GM23338 (cell line): Measurements from ENCODE around the gene RELL2. TPM values are rescaled to one million over a fixed set of nuclear protein-coding genes. Genes with fewer than 3 reads are reported as not detected.

Experiments
- ATAC-seq: fragments of 200-7000 bp; cut with Tn5 transposase; 3 replicates; pipeline ENCODE4 v1.9.1; 2020
- DNase-seq: peaks from one replicate; pipeline ENCODE4 v3.0.0-alpha.2; 2015; ENCODE audit warnings: low spot score
- H2AFZ ChIP-seq: fragments of 200-600 bp; sonication (generic); 2 replicates; pipeline ENCODE4 v1.8.0; 2016; ENCODE audit warnings: antibody characterized with exemption, mild to moderate bottlenecking, moderate library complexity
- H3F3A ChIP-seq: fragments of 200-600 bp; sonication (generic); replicated peaks from 2 replicates; pipeline ENCODE4 v1.8.0; 2017; ENCODE audit warnings: antibody characterized with exemption, mixed run types, low read depth
- H3K27ac ChIP-seq: fragments of 200-600 bp; sonication (generic); 2 replicates; pipeline ENCODE4 v1.6.1; 2016; ENCODE audit warnings: low read depth
- H3K27me3 ChIP-seq: fragments of 200-600 bp; sonication (generic); 2 replicates; pipeline ENCODE4 v1.8.0; 2016; ENCODE audit warnings: mild to moderate bottlenecking, mixed run types, moderate library complexity; ENCODE audit not compliant: insufficient read depth
- H3K36me3 ChIP-seq: fragments of 200-600 bp; sonication (generic); 2 replicates; pipeline ENCODE4 v1.8.0; 2016; ENCODE audit warnings: mild to moderate bottlenecking; ENCODE audit not compliant: insufficient read depth
- H3K4me1 ChIP-seq: fragments of 200-600 bp; sonication (generic); 2 replicates; pipeline ENCODE4 v1.8.0; 2016; ENCODE audit warnings: mild to moderate bottlenecking, moderate library complexity; ENCODE audit not compliant: insufficient read depth
- H3K4me2 ChIP-seq: fragments of 200-600 bp; sonication (generic); 2 replicates; pipeline ENCODE4 v1.7.1; 2017; ENCODE audit warnings: mixed run types
- H3K4me3 ChIP-seq: fragments of 200-600 bp; sonication (generic); 2 replicates; pipeline ENCODE4 v1.6.1; 2016; ENCODE audit warnings: mixed run types
- H3K79me2 ChIP-seq: fragments of 200-600 bp; sonication (generic); replicated peaks from 2 replicates; pipeline ENCODE4 v1.8.0; 2017; ENCODE audit warnings: mild to moderate bottlenecking; ENCODE audit not compliant: insufficient read depth
- H3K9me2 ChIP-seq: fragments of 200-600 bp; sonication (generic); 2 replicates; pipeline ENCODE4 v1.8.0; 2017; ENCODE audit not compliant: insufficient read depth
- H4K20me1 ChIP-seq: fragments of 200-600 bp; sonication (generic); replicated peaks from 2 replicates; pipeline ENCODE4 v1.8.0; 2017; ENCODE audit warnings: mild to moderate bottlenecking; ENCODE audit not compliant: insufficient read depth
- H3K27ac Mint-ChIP-seq: 2 replicates; pipeline ENCODE4 v1.8.0; 2020; ENCODE audit warnings: inconsistent platforms, mild to moderate bottlenecking, moderate library complexity, mixed read lengths
- H3K27me3 Mint-ChIP-seq: 3 replicates; pipeline ENCODE4 v1.8.0; 2022; ENCODE audit warnings: low read depth, mild to moderate bottlenecking, moderate library complexity, mixed read lengths, inconsistent platforms; ENCODE audit not compliant: insufficient read depth, poor library complexity
- H3K36me3 Mint-ChIP-seq: 3 replicates; pipeline ENCODE4 v1.8.0; 2021; ENCODE audit warnings: low read depth, mild to moderate bottlenecking, inconsistent platforms, moderate library complexity, mixed read lengths
- H3K4me1 Mint-ChIP-seq: 3 replicates; pipeline ENCODE4 v1.8.0; 2020; ENCODE audit warnings: mild to moderate bottlenecking, inconsistent platforms, mixed read lengths
- H3K4me3 Mint-ChIP-seq: 3 replicates; pipeline ENCODE4 v1.8.0; 2021; ENCODE audit warnings: moderate library complexity, mild to moderate bottlenecking, inconsistent platforms, mixed read lengths
- H3K9me3 Mint-ChIP-seq: 3 replicates; pipeline ENCODE4 v1.8.0; 2020; ENCODE audit warnings: moderate library complexity, mild to moderate bottlenecking, inconsistent platforms, mixed read lengths
- CREB1 ChIP-seq: fragments of 250-450 bp; sonication (Bioruptor Pico); IDR thresholded peaks from 2 replicates; pipeline ENCODE4 v1.5.0; 2020; ENCODE audit warnings: low read depth, mild to moderate bottlenecking, moderate library complexity
- EZH2 ChIP-seq: fragments of 200-600 bp; sonication (generic); IDR thresholded peaks from one replicate; pipeline ENCODE4 v1.8.0; 2017; ENCODE audit warnings: antibody characterized with exemption, mild to moderate bottlenecking, low read depth; ENCODE audit not compliant: unreplicated experiment
- EZH2phosphoT487 ChIP-seq: fragments of 200-600 bp; sonication (generic); IDR thresholded peaks from one replicate; pipeline ENCODE4 v1.8.1; 2018; ENCODE audit warnings: antibody characterized with exemption; ENCODE audit not compliant: unreplicated experiment
- JUNB ChIP-seq: IDR thresholded peaks from one replicate; pipeline ENCODE4 v1.6.1; 2016; ENCODE audit warnings: antibody characterized with exemption; ENCODE audit not compliant: unreplicated experiment
- NANOG ChIP-seq: IDR thresholded peaks from 2 replicates; pipeline ENCODE4 v1.6.1; 2016; ENCODE audit warnings: antibody characterized with exemption, borderline replicate concordance
- POLR2AphosphoS5 ChIP-seq: IDR thresholded peaks from 2 replicates; pipeline ENCODE4 v1.6.1; 2016; ENCODE audit warnings: antibody characterized with exemption, low read depth
- ZNF114 ChIP-seq: fragments of 250-450 bp; sonication (Bioruptor Pico); IDR thresholded peaks from 2 replicates; pipeline ENCODE4 v1.5.0; 2020; ENCODE audit warnings: mild to moderate bottlenecking, moderate library complexity
- ZNF331 ChIP-seq: fragments of 250-450 bp; sonication (Bioruptor Pico); IDR thresholded peaks from 2 replicates; pipeline ENCODE4 v1.5.0; 2020; ENCODE audit warnings: low read depth, mild to moderate bottlenecking, moderate library complexity
- polyA plus RNA-seq: library from polyadenylated mRNA; unstranded; fragments of >200 nt; fragmentation: Nextera tagmentation; extraction: Ambion mirVana; gene quantifications from 2 replicates; pipeline ENCODE4 v1.2.1, GENCODE V29; 2016
- total RNA-seq: library from RNA; depleted of rRNA; stranded (reverse); fragments of >200 nt; shearing (Covaris generic); gene quantifications from 2 replicates; pipeline ENCODE4 v1.2.3, GENCODE V29; 2014
- TF ChIP-seq, protein P1 (sequence below): fragments of 250-450 bp; sonication (Bioruptor Pico); IDR thresholded peaks from 2 replicates; pipeline ENCODE4 v1.5.0; 2020; ENCODE audit warnings: mild to moderate bottlenecking, moderate library complexity

RELL2 gene
- total and polyA plus RNA-seq, 2 experiments from 2014 or later: 20.4 to 30.6 TPM

DNA sequence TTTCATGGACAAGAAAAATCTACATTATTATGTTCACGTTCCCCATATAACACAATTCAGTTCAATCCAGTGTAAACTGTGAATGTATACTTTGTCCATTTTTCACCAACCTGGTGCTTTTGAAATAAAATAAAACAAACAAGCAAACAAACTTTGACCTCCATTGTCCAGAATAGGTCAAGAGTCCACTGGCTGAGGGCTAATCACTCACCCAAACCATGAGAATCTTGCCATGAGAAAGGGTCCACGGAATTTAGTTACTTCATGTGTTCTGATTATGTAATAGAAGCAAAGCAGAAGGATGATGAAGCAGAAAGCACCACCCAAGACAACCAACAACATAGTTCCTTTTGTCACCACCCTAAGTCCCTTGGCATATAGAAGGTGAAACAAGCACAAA, 46.7 kb upstream of the RELL2 start (continued):
- TF ChIP-seq, protein P1, sequence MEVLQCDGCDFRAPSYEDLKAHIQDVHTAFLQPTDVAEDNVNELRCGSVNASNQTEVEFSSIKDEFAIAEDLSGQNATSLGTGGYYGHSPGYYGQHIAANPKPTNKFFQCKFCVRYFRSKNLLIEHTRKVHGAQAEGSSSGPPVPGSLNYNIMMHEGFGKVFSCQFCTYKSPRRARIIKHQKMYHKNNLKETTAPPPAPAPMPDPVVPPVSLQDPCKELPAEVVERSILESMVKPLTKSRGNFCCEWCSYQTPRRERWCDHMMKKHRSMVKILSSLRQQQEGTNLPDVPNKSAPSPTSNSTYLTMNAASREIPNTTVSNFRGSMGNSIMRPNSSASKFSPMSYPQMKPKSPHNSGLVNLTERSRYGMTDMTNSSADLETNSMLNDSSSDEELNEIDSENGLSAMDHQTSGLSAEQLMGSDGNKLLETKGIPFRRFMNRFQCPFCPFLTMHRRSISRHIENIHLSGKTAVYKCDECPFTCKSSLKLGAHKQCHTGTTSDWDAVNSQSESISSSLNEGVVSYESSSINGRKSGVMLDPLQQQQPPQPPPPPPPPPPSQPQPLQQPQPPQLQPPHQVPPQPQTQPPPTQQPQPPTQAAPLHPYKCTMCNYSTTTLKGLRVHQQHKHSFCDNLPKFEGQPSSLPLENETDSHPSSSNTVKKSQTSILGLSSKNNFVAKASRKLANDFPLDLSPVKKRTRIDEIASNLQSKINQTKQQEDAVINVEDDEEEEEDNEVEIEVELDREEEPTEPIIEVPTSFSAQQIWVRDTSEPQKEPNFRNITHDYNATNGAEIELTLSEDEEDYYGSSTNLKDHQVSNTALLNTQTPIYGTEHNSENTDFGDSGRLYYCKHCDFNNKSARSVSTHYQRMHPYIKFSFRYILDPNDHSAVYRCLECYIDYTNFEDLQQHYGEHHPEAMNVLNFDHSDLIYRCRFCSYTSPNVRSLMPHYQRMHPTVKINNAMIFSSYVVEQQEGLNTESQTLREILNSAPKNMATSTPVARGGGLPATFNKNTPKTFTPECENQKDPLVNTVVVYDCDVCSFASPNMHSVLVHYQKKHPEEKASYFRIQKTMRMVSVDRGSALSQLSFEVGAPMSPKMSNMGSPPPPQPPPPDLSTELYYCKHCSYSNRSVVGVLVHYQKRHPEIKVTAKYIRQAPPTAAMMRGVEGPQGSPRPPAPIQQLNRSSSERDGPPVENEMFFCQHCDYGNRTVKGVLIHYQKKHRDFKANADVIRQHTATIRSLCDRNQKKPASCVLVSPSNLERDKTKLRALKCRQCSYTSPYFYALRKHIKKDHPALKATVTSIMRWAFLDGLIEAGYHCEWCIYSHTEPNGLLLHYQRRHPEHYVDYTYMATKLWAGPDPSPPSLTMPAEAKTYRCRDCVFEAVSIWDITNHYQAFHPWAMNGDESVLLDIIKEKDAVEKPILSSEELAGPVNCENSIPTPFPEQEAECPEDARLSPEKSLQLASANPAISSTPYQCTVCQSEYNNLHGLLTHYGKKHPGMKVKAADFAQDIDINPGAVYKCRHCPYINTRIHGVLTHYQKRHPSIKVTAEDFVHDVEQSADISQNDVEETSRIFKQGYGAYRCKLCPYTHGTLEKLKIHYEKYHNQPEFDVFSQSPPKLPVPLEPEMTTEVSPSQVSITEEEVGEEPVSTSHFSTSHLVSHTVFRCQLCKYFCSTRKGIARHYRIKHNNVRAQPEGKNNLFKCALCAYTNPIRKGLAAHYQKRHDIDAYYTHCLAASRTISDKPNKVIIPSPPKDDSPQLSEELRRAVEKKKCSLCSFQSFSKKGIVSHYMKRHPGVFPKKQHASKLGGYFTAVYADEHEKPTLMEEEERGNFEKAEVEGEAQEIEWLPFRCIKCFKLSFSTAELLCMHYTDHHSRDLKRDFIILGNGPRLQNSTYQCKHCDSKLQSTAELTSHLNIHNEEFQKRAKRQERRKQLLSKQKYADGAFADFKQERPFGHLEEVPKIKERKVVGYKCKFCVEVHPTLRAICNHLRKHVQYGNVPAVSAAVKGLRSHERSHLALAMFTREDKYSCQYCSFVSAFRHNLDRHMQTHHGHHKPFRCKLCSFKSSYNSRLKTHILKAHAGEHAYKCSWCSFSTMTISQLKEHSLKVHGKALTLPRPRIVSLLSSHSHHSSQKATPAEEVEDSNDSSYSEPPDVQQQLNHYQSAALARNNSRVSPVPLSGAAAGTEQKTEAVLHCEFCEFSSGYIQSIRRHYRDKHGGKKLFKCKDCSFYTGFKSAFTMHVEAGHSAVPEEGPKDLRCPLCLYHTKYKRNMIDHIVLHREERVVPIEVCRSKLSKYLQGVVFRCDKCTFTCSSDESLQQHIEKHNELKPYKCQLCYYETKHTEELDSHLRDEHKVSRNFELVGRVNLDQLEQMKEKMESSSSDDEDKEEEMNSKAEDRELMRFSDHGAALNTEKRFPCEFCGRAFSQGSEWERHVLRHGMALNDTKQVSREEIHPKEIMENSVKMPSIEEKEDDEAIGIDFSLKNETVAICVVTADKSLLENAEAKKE (CRISPR knock-in tag): no peak
- no peak for TF ChIP-seq EZH2
- no peak for TF ChIP-seq NANOG
- no peak for TF ChIP-seq CREB1 (CRISPR knock-in tag)
- TF ChIP-seq POLR2AphosphoS5: no peak

DNA sequence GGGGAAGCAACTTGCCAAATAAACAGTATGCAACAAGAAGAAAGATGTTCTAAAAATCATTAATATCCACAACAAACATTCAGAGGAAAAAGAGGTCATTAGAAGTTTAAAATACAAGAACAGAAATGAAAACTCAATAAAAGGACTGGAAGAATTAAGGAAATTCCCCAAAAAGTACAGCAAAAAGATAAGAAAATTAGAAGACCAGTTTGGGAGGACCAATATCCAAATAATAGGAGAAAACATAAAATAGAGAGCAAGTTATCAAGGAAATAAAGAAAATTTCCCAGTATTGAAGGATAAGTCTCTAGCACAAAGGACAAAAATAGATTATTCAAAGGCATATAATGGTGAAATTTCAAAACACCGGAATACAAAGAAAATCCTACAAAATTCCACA, 39.9 kb upstream of the RELL2 start:
- H3K79me2 ChIP-seq: peaks cover 74% of the 10 kb centered on the region
- H4K20me1 ChIP-seq: peaks cover 25% of the 10 kb centered on the region
- no peak overlapping the region for H2AFZ ChIP-seq
- no peaks in the 10 kb centered on the region for H3K4me1 ChIP-seq
- Mint-ChIP-seq H3K36me3 (no peaks in the 10 kb centered on the region), H3K4me3 (no peak overlapping the region), H3K4me1 (peaks cover 4% of the 10 kb centered on the region; the same call in 1 of the 3 replicates), H3K27ac (no peak overlapping the region), H3K27me3 (peaks cover 2% of the 10 kb centered on the region), H3K9me3 (no peaks in the 10 kb centered on the region)
- H3K4me2 ChIP-seq: no peak overlapping the region
- DNase-seq (no peak), ATAC-seq (no peak)
- H3K4me3 ChIP-seq: no peak overlapping the region
- no peaks in the 10 kb centered on the region for H3K36me3 ChIP-seq
- 0 out of 2 replicates have a peak, but pooled peaks cover 4% of the 10 kb centered on the region for H3F3A ChIP-seq
- H3K27ac ChIP-seq: no peak overlapping the region
- H3K27me3 ChIP-seq: no peaks in the 10 kb centered on the region
- H3K9me2 ChIP-seq: no peaks in the 10 kb centered on the region
- TF ChIP-seq POLR2AphosphoS5 (no peak), ZNF331 (CRISPR knock-in tag) (no peak), CREB1 (CRISPR knock-in tag) (no peak), EZH2phosphoT487 (no peak), ZNF114 (CRISPR knock-in tag) (no peak), JUNB (no peak), NANOG (no peak)
- TF ChIP-seq, protein P1 (CRISPR knock-in tag): no peak
